AG04450 (cell line): Measurements from ENCODE around the gene HTATIP2. TPM values are rescaled to one million over a fixed set of nuclear protein-coding genes. Genes with fewer than 3 reads are reported as not detected.

ENCODE experiments used
- CTCF ChIA-PET: fragments of 300-600, 350-600 bp; formaldehyde crosslinking; extraction: SDS; loops from one replicate; lab custom pipeline; 2022; ENCODE audit warnings: antibody characterized with exemption, inconsistent platforms; lab: Charles Lee
- POLR2A ChIA-PET: fragments of 350-600 bp; formaldehyde crosslinking; extraction: SDS; loops from one replicate; lab custom pipeline; 2021; ENCODE audit warnings: antibody characterized with exemption, inconsistent platforms; lab: Yijun Ruan, JAX
- DNase-seq: peaks from one replicate; pipeline ENCODE4 v3.0.0-alpha.2; 2011; ENCODE audit warnings: low read depth, low spot score
- H3K27ac ChIP-seq: one replicate; pipeline ENCODE4 v1.5.1; 2012; ENCODE audit warnings: low read depth, low read length, control low read depth
- H3K27me3 ChIP-seq: one replicate; pipeline ENCODE4 v1.6.0; 2012; ENCODE audit warnings: low read length; ENCODE audit not compliant: control insufficient read depth, insufficient read depth
- H3K4me3 ChIP-seq: 2 replicates; pipeline ENCODE4 v1.5.1; 2011; ENCODE audit warnings: mild to moderate bottlenecking, low read depth, low read length, control low read depth
- H3K9me3 ChIP-seq: 2 replicates; pipeline ENCODE4 v1.5.1; 2012; ENCODE audit warnings: low read length; ENCODE audit not compliant: control insufficient read depth, insufficient read depth
- polyA minus RNA-seq: library from RNA; depleted of rRNA, polyadenylated mRNA; stranded (reverse); fragments of >200 nt; gene quantifications from 2 replicates; pipeline ENCODE4 v1.2.3, GENCODE V29; 2011; rRNA and poly(A)+ RNA removed
- polyA plus RNA-seq: library from polyadenylated mRNA; depleted of rRNA; stranded (reverse); fragments of >200 nt; gene quantifications from 2 replicates; pipeline ENCODE4 v1.2.3, GENCODE V29; 2011; rRNA removed
- TF ChIP-seq, protein P1 (sequence below): IDR thresholded peaks from 2 replicates; pipeline ENCODE4 v1.5.1; 2011; ENCODE audit warnings: low read depth, low read length, control low read depth, inconsistent platforms

HTATIP2 gene
- polyA plus RNA-seq (29.2 and 39.8 TPM in 2 replicates), polyA minus RNA-seq (16.2 and 17.0 TPM in 2 replicates)

GRCh38 chr11:20363500-20364340 lies at the start of gene HTATIP2:
Gene HTATIP2 (plus strand): TSS chr11:20363714. CDS start chr11:20364238, 524 bp downstream.
- no peak for DNase-seq
- CTCF ChIA-PET, result interaction anchor here (0.7 to 4.2 kb wide), 7 partner anchors 8 to 246 kb away, joined by 3 to 16 read pairs (median 4); no protein-coding TSS in a partner anchor
- POLR2A ChIA-PET, result no interaction called here
- TF ChIP-seq, protein P1, sequence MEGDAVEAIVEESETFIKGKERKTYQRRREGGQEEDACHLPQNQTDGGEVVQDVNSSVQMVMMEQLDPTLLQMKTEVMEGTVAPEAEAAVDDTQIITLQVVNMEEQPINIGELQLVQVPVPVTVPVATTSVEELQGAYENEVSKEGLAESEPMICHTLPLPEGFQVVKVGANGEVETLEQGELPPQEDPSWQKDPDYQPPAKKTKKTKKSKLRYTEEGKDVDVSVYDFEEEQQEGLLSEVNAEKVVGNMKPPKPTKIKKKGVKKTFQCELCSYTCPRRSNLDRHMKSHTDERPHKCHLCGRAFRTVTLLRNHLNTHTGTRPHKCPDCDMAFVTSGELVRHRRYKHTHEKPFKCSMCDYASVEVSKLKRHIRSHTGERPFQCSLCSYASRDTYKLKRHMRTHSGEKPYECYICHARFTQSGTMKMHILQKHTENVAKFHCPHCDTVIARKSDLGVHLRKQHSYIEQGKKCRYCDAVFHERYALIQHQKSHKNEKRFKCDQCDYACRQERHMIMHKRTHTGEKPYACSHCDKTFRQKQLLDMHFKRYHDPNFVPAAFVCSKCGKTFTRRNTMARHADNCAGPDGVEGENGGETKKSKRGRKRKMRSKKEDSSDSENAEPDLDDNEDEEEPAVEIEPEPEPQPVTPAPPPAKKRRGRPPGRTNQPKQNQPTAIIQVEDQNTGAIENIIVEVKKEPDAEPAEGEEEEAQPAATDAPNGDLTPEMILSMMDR, result no peak
- Histone ChIP-seq H3K27me3 (no peaks in the 10 kb centered on the region), H3K27ac (peak within 1 kb of the TSS; percentile 42), H3K4me3 (peak within 1 kb of the TSS; percentile 63), H3K9me3 (no peaks in the 10 kb centered on the region)

DNA sequence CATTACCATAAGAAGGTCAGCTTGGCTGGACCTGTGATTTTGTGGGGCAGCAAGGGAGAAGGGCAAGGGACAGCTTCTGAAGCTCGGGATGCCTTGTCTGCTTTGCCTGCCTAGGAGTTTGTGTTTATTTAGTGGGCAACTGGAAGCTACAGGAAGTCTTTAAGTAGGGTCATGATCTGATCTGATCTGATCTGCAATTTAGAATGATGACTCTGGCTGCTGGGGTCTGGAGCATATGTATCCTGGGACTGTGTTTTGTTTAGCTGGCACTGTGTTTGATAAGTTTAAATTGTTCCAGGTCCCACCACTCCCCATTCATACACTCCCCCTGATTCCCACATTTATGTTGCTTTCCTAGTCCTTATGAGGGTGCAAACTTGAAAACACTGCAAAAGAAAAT lies 47.7 kb upstream of the HTATIP2 start:
- no peak for DNase-seq
- ChIA-PET POLR2A (no interaction called here), CTCF (no interaction called here)
- H3K27me3 ChIP-seq, result peaks cover 4% of the 10 kb centered on the region
- TF ChIP-seq, protein P1, result no peak
- no peak overlapping the region for H3K27ac ChIP-seq
- H3K4me3 ChIP-seq, result no peak overlapping the region
- H3K9me3 ChIP-seq, result no peaks in the 10 kb centered on the region

- TF ChIP-seq, protein P1, result no peak
- H3K27me3 ChIP-seq, result peaks cover 5% of the 10 kb centered on the region
- H3K27ac ChIP-seq, result no peak overlapping the region
- POLR2A ChIA-PET, result no interaction called here
- no peaks in the 10 kb centered on the region for H3K9me3 ChIP-seq
- no peak overlapping the region for H3K4me3 ChIP-seq
- no peak for DNase-seq
- CTCF ChIA-PET, result no interaction called here
Observed at GRCh38 chr11:20321177-20321576, 42.3 kb upstream of the HTATIP2 start.

DNA sequence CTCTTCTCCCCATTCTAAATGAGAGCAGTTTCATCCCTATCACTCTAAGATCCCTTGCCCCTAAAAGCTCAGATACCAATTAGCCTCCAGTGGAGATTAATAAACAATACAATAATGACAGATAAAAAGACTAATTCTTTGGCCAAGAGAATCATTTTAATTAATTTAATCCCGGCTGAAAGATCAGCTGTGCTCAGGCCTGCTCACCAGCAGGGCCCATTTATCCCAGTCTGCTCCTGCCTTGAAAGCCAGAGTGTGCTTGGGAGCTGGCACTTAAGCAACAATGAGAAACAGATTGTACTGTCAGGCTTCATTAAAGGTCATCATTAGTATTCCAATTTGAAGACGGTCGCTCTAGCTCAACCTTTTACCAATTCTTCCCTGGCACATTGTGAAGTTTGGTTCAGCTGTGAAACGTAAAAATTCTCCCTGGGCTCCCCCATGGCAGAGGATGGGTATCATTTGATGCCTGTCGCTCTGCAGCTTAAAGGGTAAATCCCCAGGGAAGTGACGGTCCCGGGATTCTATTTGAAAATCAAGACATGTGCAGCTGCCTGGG lies 36.1 kb upstream of the HTATIP2 start:
- ChIA-PET POLR2A (no interaction called here), CTCF (no interaction called here)
- no peak overlapping the region for H3K27ac ChIP-seq
- H3K27me3 ChIP-seq, result peaks cover 3% of the 10 kb centered on the region
- H3K9me3 ChIP-seq, result no peaks in the 10 kb centered on the region
- no peak overlapping the region for H3K4me3 ChIP-seq
- DNase-seq, result no peak
- TF ChIP-seq, protein P1, result no peak

- H3K9me3 ChIP-seq, result no peaks in the 10 kb centered on the region
- CTCF ChIA-PET, result interaction anchor here (2.0 kb wide), 1 partner anchor 18 kb away, joined by 4 read pairs; no protein-coding TSS in a partner anchor
- H3K27me3 ChIP-seq, result peaks cover 16% of the 10 kb centered on the region
Observed at GRCh38 chr11:20336056-20336455, 27.5 kb upstream of the HTATIP2 start.

More at GRCh38 chr11:20336056-20336455, 27.5 kb upstream of the HTATIP2 start:
- Histone ChIP-seq H3K4me3 (no peak overlapping the region), H3K27ac (no peak overlapping the region)
- TF ChIP-seq, protein P1, result no peak
- POLR2A ChIA-PET, result no interaction called here
- DNase-seq, result no peak
